ENCODE data around the gene SCARF2. TPM values are rescaled to one million over a fixed set of nuclear protein-coding genes. Genes with fewer than 3 reads are reported as not detected.
"Not testable (repeated sequence)": the region's sequence is repeated elsewhere in the genome, so short reads cannot be mapped to it uniquely, and the experiment has no call there.

SCARF2 gene, protein sequence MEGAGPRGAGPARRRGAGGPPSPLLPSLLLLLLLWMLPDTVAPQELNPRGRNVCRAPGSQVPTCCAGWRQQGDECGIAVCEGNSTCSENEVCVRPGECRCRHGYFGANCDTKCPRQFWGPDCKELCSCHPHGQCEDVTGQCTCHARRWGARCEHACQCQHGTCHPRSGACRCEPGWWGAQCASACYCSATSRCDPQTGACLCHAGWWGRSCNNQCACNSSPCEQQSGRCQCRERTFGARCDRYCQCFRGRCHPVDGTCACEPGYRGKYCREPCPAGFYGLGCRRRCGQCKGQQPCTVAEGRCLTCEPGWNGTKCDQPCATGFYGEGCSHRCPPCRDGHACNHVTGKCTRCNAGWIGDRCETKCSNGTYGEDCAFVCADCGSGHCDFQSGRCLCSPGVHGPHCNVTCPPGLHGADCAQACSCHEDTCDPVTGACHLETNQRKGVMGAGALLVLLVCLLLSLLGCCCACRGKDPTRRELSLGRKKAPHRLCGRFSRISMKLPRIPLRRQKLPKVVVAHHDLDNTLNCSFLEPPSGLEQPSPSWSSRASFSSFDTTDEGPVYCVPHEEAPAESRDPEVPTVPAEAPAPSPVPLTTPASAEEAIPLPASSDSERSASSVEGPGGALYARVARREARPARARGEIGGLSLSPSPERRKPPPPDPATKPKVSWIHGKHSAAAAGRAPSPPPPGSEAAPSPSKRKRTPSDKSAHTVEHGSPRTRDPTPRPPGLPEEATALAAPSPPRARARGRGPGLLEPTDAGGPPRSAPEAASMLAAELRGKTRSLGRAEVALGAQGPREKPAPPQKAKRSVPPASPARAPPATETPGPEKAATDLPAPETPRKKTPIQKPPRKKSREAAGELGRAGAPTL
- under 1 TPM; 0.39 to 0.46 TPM for total RNA-seq

DNA sequence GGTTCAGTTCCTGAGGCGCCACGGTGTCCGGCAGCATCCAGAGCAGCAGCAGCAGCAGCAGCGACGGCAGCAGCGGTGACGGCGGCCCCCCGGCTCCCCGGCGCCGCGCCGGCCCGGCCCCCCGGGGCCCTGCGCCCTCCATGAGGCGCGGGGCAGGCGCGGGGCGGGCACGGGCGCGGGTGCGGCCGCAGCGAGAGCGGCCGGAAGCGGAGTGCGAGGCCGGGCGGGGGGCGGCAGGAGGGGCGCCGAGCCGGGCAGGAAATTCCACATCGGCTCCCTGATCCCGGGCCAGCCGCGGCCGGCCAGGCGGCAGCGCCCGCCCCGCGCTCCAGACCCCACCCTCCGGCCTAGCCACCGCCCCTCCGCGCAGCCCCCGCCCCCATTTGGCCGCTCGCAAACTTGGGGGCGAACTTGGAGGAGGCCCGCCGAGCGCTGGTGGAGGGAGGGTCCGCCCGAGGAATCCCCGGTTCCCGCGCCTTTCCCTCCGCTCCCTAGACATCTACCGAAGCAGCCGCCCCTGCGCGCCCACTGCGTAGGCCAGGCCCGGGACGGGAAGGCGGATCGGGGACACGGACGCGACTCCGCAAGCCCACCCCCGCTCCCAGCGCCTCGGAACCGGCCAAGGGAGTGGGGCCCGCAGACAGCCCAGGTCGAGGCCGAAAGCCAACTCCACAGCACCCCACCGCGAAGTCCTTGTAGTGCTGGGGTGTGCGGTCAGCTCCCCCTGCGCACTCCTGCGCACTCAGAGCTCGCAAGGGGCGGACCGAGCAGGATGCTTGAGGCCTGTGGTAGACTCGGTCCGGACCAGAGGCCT is at the start of gene SCARF2:
SCARF2 (minus strand) TSS at position 213 of the 814 bp plus-strand sequence; CDS start at position 142, 71 bp downstream.
- Mint-ChIP-seq H3K9me3 (ENCODE audit: low read depth) (no peaks in the 10 kb centered on the region), H3K4me1 (peaks cover 13% of the 10 kb centered on the region), H3K27ac (no peak within 1 kb of the TSS), H3K4me3 (peak within 1 kb of the TSS; percentile 55), H3K36me3 (ENCODE audit: low read depth) (peaks cover 5% of the 10 kb centered on the region), H3K27me3 (peaks cover 36% of the 10 kb centered on the region)
- peak; percentile 21 for ATAC-seq
- intact Hi-C loops (cut with DNase I, micrococcal nuclease): no loop called here
- DNase-seq: no peak
- ChIA-PET POLR2A (no interaction called here), CTCF (interaction anchor here (1.1 kb wide), 1 partner anchor 17 kb away, joined by 4 read pairs; no protein-coding TSS in a partner anchor)

DNA sequence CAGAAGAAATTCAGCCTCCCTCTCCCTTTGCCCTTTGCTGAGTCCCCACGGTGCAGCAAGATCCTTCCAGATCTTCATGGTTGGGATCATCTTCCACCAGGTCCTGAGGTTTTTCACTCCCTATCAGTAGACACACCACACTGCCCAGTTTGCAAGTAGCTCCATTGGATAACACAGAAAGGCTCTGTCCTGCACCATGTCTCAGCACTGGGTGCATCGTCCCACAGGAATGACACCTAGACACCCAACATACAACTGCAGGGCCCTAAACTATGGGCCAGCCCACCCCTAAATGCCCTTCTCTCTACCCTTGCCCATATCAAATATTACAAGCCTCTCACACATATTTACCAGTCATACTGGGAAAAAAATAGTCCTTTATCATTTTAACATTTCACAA is 48.6 kb upstream of the SCARF2 start:
- ChIA-PET POLR2A (no interaction called here), CTCF (no interaction called here)
- Mint-ChIP-seq H3K4me1 (peaks cover 19% of the 10 kb centered on the region), H3K27ac (no peak overlapping the region), H3K36me3 (ENCODE audit: low read depth) (peaks cover 10% of the 10 kb centered on the region), H3K9me3 (ENCODE audit: low read depth) (no peaks in the 10 kb centered on the region), H3K4me3 (no peak overlapping the region), H3K27me3 (no peaks in the 10 kb centered on the region)
- no peak for DNase-seq
- intact Hi-C loops (cut with DNase I, micrococcal nuclease): no loop called here
- ATAC-seq: no peak

DNA sequence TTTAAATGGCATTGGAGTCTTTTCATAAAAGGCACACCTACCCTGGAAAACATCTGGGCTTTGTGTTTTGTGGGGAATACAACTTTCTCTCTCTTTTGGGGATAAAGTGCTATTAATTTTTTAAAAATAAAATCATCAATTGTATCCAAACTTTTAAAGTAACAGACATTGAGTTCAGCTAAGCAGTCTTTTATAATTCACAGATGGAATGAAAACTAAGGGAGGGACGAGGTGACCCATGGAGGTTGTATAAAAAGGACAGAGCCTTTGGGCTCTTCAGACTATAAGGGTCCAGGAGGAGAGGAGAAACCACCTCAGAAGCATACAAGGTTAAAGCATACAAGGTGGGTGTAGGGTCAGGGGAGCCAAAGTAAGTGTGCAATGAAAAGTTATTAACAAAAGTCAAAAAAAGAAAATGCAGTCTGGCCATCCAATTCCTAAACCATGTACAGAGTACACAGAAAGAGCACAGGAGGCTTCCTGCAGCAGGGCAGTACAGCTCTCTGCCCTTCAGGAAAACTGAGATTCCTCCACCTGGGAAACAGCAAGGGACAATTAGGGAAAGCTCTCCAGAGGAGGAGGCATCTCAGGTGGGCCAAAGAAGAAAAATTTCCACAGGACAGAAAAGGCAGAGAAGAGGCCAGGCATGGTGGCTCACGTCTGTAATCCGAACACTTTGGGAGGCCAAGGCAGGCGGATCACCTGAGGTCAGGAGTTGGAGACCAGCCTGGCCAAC is 47.5 kb upstream of the SCARF2 start:
- Mint-ChIP-seq H3K27ac (no peak overlapping the region), H3K4me3 (no peak overlapping the region), H3K36me3 (ENCODE audit: low read depth) (peaks cover 10% of the 10 kb centered on the region), H3K4me1 (peaks cover 9% of the 10 kb centered on the region), H3K9me3 (ENCODE audit: low read depth) (no peaks in the 10 kb centered on the region), H3K27me3 (no peaks in the 10 kb centered on the region)
- intact Hi-C loops (cut with DNase I, micrococcal nuclease): no loop called here
- POLR2A ChIA-PET: interaction anchor here (0.7 kb wide), 1 partner anchor 180 kb away, joined by 6 read pairs; no protein-coding TSS in a partner anchor
- ATAC-seq (no peak), DNase-seq (no peak)
- CTCF ChIA-PET: interaction anchor here (0.7 to 1.4 kb wide), 2 partner anchors 62 to 67 kb away, joined by 3 read pairs; no protein-coding TSS in a partner anchor

DNA sequence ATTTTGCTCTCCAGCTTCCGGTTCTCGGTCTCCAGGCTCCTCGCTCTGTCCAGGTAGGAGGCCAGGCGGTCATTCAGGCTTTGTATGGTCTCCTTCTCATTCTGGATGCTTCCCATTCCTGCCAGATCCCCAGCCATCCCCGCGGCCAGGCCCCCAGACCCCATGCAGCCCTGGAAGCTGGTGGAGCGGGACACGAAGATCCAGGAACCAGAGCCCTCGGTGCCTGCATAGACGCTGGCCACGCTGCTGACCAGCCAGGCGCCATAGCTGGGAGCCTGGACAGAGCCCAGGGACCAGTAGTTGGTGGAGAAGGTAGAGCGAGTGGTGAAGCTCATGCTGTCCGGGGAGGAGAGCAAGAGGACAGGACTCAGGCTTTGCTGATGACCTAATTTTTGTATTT is 46.1 kb upstream of the SCARF2 start:
- ATAC-seq: no peak
- intact Hi-C loops (cut with DNase I, micrococcal nuclease): no loop called here
- Mint-ChIP-seq H3K36me3 (ENCODE audit: low read depth) (peaks cover 11% of the 10 kb centered on the region), H3K4me1 (peaks cover 8% of the 10 kb centered on the region), H3K9me3 (ENCODE audit: low read depth) (no peaks in the 10 kb centered on the region), H3K27ac (no peak overlapping the region), H3K27me3 (no peaks in the 10 kb centered on the region), H3K4me3 (no peak overlapping the region)
- ChIA-PET CTCF (interaction anchor here (0.9 to 1.4 kb wide), 3 partner anchors 11 to 167 kb away, joined by 3 to 4 read pairs (median 3); no protein-coding TSS in a partner anchor), POLR2A (interaction anchor here (0.6 kb wide), 1 partner anchor 1656 kb away, joined by 3 read pairs; no protein-coding TSS in a partner anchor)
- DNase-seq: no peak

DNA sequence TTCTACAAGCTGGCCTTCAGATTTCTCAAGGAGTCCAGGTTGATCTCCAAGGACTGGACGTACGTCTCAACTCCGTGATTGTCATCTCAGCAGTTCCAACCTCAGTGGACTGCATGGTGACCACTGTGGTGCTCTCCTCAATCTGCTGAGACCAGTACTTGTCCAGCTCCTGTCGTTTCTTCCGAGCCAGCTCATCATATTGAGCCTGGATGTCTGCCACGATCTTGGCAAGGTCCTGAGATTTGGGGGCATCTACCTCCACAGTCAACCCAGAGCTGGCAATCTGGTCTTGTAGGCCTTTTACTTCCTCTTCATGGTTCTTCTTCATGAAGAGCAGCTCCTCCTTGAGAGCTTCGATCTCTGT is 45.5 kb upstream of the SCARF2 start:
- POLR2A ChIA-PET: not testable (repeated sequence)

DNA sequence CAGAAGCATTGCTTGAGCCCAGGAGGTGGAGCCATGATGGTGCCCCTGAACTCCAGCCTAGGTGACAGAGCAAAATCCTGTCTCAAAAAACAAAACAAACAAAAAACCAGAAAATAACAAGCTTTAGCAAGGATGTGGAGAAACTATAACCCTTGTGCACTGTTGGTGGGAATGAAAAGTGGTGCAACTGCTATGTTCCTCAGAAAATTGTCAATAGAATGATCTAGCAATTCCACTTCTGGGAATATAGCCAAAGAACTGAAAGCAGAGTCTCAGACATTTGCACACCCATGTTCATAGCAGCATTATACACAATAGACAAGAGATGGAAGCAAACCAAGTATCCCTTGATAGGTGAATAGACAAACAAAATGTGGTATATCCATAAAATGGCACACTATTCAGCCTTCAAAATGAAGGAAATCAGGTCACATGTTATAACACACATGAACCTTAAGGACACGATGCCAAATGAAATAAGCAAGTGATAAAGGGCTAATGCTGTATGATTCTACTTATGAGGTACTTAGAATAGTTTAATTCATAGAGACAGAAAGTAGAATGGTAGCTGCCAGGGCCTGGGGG is 42.1 kb upstream of the SCARF2 start:
- H3K36me3 Mint-ChIP-seq (ENCODE audit: low read depth): peaks cover 7% of the 10 kb centered on the region
- H3K4me3 Mint-ChIP-seq: no peak overlapping the region
- no peak for DNase-seq
- ChIA-PET CTCF (interaction anchor here (0.6 kb wide), 1 partner anchor 23 kb away, joined by 3 read pairs; no protein-coding TSS in a partner anchor), POLR2A (no interaction called here)
- no peak for ATAC-seq
- intact Hi-C loops (cut with DNase I, micrococcal nuclease): no loop called here
- no peaks in the 10 kb centered on the region for H3K9me3 Mint-ChIP-seq (ENCODE audit: low read depth)
- peaks cover 30% of the 10 kb centered on the region for H3K4me1 Mint-ChIP-seq
- no peaks in the 10 kb centered on the region for H3K27me3 Mint-ChIP-seq
- H3K27ac Mint-ChIP-seq: no peak overlapping the region

More for the DNA sequence above, 45.5 kb upstream of the SCARF2 start:
- H3K4me1 Mint-ChIP-seq; ATAC-seq; CTCF ChIA-PET; H3K27me3 Mint-ChIP-seq; H3K4me3 Mint-ChIP-seq; DNase-seq; intact Hi-C loops (cut with DNase I, micrococcal nuclease); H3K27ac Mint-ChIP-seq; H3K9me3 Mint-ChIP-seq (ENCODE audit: low read depth): not testable (repeated sequence)
- H3K36me3 Mint-ChIP-seq (ENCODE audit: low read depth): peaks cover 11% of the 10 kb centered on the region

DNA sequence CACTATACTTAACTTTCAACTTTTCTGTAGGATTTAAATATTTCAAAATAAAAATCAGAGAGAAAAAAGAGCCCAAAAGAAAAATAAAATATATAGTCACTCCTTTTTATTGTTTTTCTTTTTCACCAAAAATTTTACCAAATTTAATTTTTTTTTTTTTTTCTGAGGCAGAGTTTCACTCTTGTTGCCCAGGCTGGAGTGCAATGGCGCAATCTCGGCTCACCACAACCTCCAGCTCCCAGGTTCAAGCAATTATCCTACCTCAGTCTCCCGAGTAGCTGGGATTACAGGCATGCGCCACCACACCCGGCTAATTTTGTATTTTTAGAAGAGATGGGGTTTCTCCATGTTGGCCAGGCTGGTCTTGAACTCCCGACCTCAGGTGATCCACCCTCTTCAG is 40.4 kb upstream of the SCARF2 start:
- CTCF ChIA-PET; H3K27me3 Mint-ChIP-seq; DNase-seq; intact Hi-C loops (cut with DNase I, micrococcal nuclease); H3K4me3 Mint-ChIP-seq; POLR2A ChIA-PET; H3K27ac Mint-ChIP-seq; H3K9me3 Mint-ChIP-seq (ENCODE audit: low read depth); H3K36me3 Mint-ChIP-seq (ENCODE audit: low read depth); ATAC-seq: not testable (repeated sequence)
- H3K4me1 Mint-ChIP-seq: peaks cover 39% of the 10 kb centered on the region

DNA sequence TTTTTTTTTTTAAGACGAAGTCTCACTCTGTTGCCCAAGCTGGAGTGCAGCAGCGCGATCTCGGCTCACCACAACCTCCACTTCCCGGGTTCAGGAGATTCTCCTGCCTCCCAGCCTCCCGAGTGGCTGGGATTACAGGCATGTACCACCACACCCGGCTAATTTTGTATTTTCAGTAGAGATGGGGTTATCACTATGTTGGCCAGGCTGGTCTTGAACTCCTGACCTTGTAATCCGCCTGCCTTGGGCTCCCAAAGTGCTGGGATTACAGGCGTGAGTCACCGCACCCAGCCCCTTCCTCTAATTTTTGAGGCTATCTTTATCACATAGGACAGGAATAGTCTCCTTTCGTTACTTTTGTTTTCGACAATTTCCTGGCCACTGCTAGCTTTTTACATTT is 37.9 kb upstream of the SCARF2 start:
- CTCF ChIA-PET: interaction anchor here (1.2 kb wide), 1 partner anchor 19 kb away, joined by 4 read pairs; no protein-coding TSS in a partner anchor
- intact Hi-C loops (cut with DNase I, micrococcal nuclease): loop anchor here in 1 of 2 experiments (1.0 kb wide), 1 partner anchor 20 kb away; the partner anchor contains the start of gene KLHL22
- peak overlapping the region; percentile 86 for H3K27ac Mint-ChIP-seq
- H3K4me3 Mint-ChIP-seq: peak overlapping the region; percentile 48
- H3K9me3 Mint-ChIP-seq (ENCODE audit: low read depth); POLR2A ChIA-PET; DNase-seq; ATAC-seq; H3K27me3 Mint-ChIP-seq: not testable (repeated sequence)
- H3K4me1 Mint-ChIP-seq: peaks cover 44% of the 10 kb centered on the region
- H3K36me3 Mint-ChIP-seq (ENCODE audit: low read depth): peaks cover 16% of the 10 kb centered on the region

DNA sequence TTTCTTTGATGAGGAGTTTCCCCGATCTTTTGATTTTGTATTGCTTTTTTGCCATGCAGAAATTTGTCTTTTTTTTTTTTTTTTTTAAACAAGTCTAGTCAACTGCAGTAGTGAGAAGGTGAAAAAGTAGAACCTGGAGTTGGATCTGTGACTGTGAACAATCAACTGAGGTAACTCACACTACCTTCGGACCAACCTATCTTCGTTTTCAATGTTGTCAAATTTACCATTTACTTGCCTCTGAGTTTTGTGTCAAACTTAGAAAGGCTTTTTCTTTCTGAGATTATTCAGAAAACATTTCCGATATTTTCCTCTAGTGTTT is 37.5 kb upstream of the SCARF2 start:
- DNase-seq (no peak), ATAC-seq (peak; percentile 69)
- H3K36me3 Mint-ChIP-seq (ENCODE audit: low read depth): peaks cover 18% of the 10 kb centered on the region
- H3K4me3 Mint-ChIP-seq: peak overlapping the region; percentile 48
- intact Hi-C loops (cut with DNase I, micrococcal nuclease): loop anchor here in 1 of 2 experiments (1.0 kb wide), 1 partner anchor 20 kb away; the partner anchor contains the start of gene KLHL22
- H3K27me3 Mint-ChIP-seq: no peaks in the 10 kb centered on the region
- peak overlapping the region; percentile 86 for H3K27ac Mint-ChIP-seq
- peaks cover 43% of the 10 kb centered on the region for H3K4me1 Mint-ChIP-seq
- POLR2A ChIA-PET: interaction anchor here (0.6 kb wide), 1 partner anchor 12 kb away, joined by 3 read pairs; no protein-coding TSS in a partner anchor
- CTCF ChIA-PET: no interaction called here
- no peaks in the 10 kb centered on the region for H3K9me3 Mint-ChIP-seq (ENCODE audit: low read depth)
